HepG2 (cell line): ENCODE measurements around the gene FAM169A. TPM values are rescaled to one million over a fixed set of nuclear protein-coding genes. Genes with fewer than 3 reads are reported as not detected.

Experiments
- ATAC-seq: fragments of 200-7000 bp; cut with Tn5 transposase; 3 replicates; pipeline ENCODE4 v1.9.1; 2020; ENCODE audit warnings: mild to moderate bottlenecking, moderate library complexity
- BruUV-seq: library from RNA; stranded (reverse); fragments of 400-500 nt; replicated peaks from 2 replicates; lab custom pipeline; 2021; lab: Mats Ljungman, UMichigan
- CTCF ChIA-PET: fragments of 300-600 bp; formaldehyde crosslinking; extraction: SDS; loops from one replicate; lab custom pipeline; 2021; ENCODE audit warnings: low total read pairs, inconsistent platforms, low intra/inter-chr PET ratio; lab: Yijun Ruan, JAX
- POLR2A ChIA-PET: fragments of 350-600 bp; sonication (Branson Sonifier 250); formaldehyde crosslinking; loops from one replicate; lab custom pipeline; 2020; ENCODE audit warnings: antibody characterized with exemption, inconsistent platforms; lab: Yijun Ruan, JAX
- DNase-seq: peaks from one replicate; pipeline ENCODE4 v3.0.0-alpha.2; 2015; ENCODE audit warnings: low spot score
- FAIRE-seq: peaks from 3 replicates; lab custom pipeline; 2011; peaks lifted over from hg19 to GRCh38; lab: Jason Lieb, UNC
- H2AFZ ChIP-seq: one replicate; pipeline ENCODE4 v1.6.1; 2011; ENCODE audit warnings: low read length, inconsistent platforms
- H3K27ac ChIP-seq: fragments of 300-600 bp; 3 replicates; pipeline ENCODE4 v1.8.0; 2011; ENCODE audit warnings: mixed run types, mild to moderate bottlenecking, mixed read lengths, low read length, inconsistent platforms; ENCODE audit not compliant: insufficient read depth; ENCODE audit errors: extremely low read length
- H3K27me3 ChIP-seq, 2 experiments: fragments of 200-600 bp in 1 of 2; 2 replicates in 1 of 2; 3 replicates in 1 of 2; pipeline versions ENCODE4 v1.6.0 to v1.8.0; 2011; ENCODE audit warnings: low read length in 2 of 2, mild to moderate bottlenecking in 2 of 2, moderate library complexity in 2 of 2, inconsistent platforms in 1 of 2; ENCODE audit not compliant: insufficient read depth in 2 of 2, control insufficient read depth in 1 of 2
- H3K36me3 ChIP-seq, 2 experiments: fragments of 200-600 bp in 1 of 2; replicated peaks in 1 of 2; 2 replicates in 1 of 2; 3 replicates in 1 of 2; pipeline versions ENCODE4 v1.5.1 to v1.8.0; 2011; ENCODE audit warnings: low read length in 2 of 2, inconsistent platforms in 1 of 2; ENCODE audit not compliant: insufficient read depth in 2 of 2, control insufficient read depth in 1 of 2
- H3K4me1 ChIP-seq: 2 replicates; pipeline ENCODE4 v1.5.1; 2012; ENCODE audit warnings: low read length, inconsistent platforms; ENCODE audit not compliant: insufficient read depth
- H3K4me2 ChIP-seq: 2 replicates; pipeline ENCODE4 v1.6.0; 2011; ENCODE audit warnings: low read depth, low read length, inconsistent platforms
- H3K4me3 ChIP-seq, 3 experiments: fragments of 200-600 bp in 1 of 3; sonication (generic), shearing (Covaris generic) in 1 of 3; replicated peaks in 1 of 3; 2 replicates each; pipeline ENCODE4 v1.5.1; 2011 to 2016; ENCODE audit warnings: low read length in 3 of 3, inconsistent platforms in 2 of 3, low read depth in 2 of 3, mild to moderate bottlenecking in 2 of 3, control low read depth in 1 of 3, mixed read lengths in 1 of 3; ENCODE audit not compliant: insufficient read depth in 1 of 3
- H3K79me2 ChIP-seq: one replicate; pipeline ENCODE4 v1.6.1; 2011; ENCODE audit warnings: low read length, inconsistent platforms; ENCODE audit not compliant: insufficient read depth
- H3K9ac ChIP-seq: 2 replicates; pipeline ENCODE4 v1.6.0; 2011; ENCODE audit warnings: mild to moderate bottlenecking, low read depth, low read length, inconsistent platforms; ENCODE audit not compliant: insufficient read depth
- H3K9me3 ChIP-seq: 2 replicates; pipeline ENCODE4 v1.5.1; 2012; ENCODE audit warnings: mild to moderate bottlenecking, low read length
- H4K20me1 ChIP-seq: 2 replicates; pipeline ENCODE4 v1.6.0; 2011; ENCODE audit warnings: inconsistent platforms, mild to moderate bottlenecking, low read length, moderate library complexity; ENCODE audit not compliant: insufficient read depth
- AGO2 ChIP-seq: fragments of 200-400 bp; formaldehyde crosslinking; optimal IDR thresholded peaks from 2 replicates; pipeline ENCODE3; 2017; ENCODE audit warnings: mild to moderate bottlenecking, low read depth, low read length, moderate library complexity
- MTF1 ChIP-seq: sonication (generic); formaldehyde crosslinking; IDR thresholded peaks from 2 replicates; pipeline ENCODE4 v1.5.0; 2020; ENCODE audit warnings: missing genetic modification reagents
- MZF1 ChIP-seq: sonication (generic); formaldehyde crosslinking; IDR thresholded peaks from 2 replicates; pipeline ENCODE4 v1.8.1; 2023; ENCODE audit warnings: mild to moderate bottlenecking, missing genetic modification reagents, borderline replicate concordance
- PHF5A ChIP-seq: IDR thresholded peaks from one replicate; pipeline ENCODE4 v1.6.1; 2018; ENCODE audit warnings: low read depth, missing genetic modification reagents; ENCODE audit not compliant: unreplicated experiment
- YEATS2 ChIP-seq: sonication (generic); formaldehyde crosslinking; IDR thresholded peaks from 2 replicates; pipeline ENCODE4 v1.4.0; 2020; ENCODE audit warnings: missing genetic modification reagents, borderline replicate concordance
- ZBTB21 ChIP-seq: sonication (generic); formaldehyde crosslinking; IDR thresholded peaks from 2 replicates; pipeline ENCODE4 v1.4.0; 2020; ENCODE audit warnings: missing genetic modification reagents
- ZBTB38 ChIP-seq: sonication (generic); formaldehyde crosslinking; IDR thresholded peaks from 2 replicates; pipeline ENCODE4 v1.5.1; 2020; ENCODE audit warnings: mild to moderate bottlenecking, missing genetic modification reagents
- ZNF101 ChIP-seq: sonication (generic); formaldehyde crosslinking; IDR thresholded peaks from 2 replicates; pipeline ENCODE4 v1.4.0; 2020; ENCODE audit warnings: mild to moderate bottlenecking, low read depth, missing genetic modification reagents, borderline replicate concordance
- ZNF230 ChIP-seq: sonication (generic); formaldehyde crosslinking; IDR thresholded peaks from 2 replicates; pipeline ENCODE4 v1.4.0; 2020; ENCODE audit warnings: mild to moderate bottlenecking, missing genetic modification reagents
- ZNF296 ChIP-seq: sonication (generic); formaldehyde crosslinking; conservative IDR thresholded peaks from 2 replicates; pipeline ENCODE4 v1.5.0; 2020; ENCODE audit warnings: mild to moderate bottlenecking, missing genetic modification reagents
- ZNF3 ChIP-seq: IDR thresholded peaks from 2 replicates; pipeline ENCODE4 v1.7.0; 2017; ENCODE audit warnings: inconsistent platforms
- WGBS: methylation state at CpG from one replicate; pipeline ENCODE4 v1.1.6; 2017; ENCODE audit warnings: low lambda C conversion rate; 5-methylcytosine and 5-hydroxymethylcytosine counted together
- in situ Hi-C: cut with HindIII; loops from 2 replicates; pipeline ENCODE4 v1.10.0; 2017; ENCODE audit warnings: low pct_unique_long_range_greater_than_20kb; ENCODE audit not compliant: extremely low pct_ligation_motif_present
- intact Hi-C: fragments of 100-400 bp; cut with micrococcal nuclease; formaldehyde crosslinking; loops from one replicate; pipeline ENCODE4 v1.10.0; 2022; ENCODE audit not compliant: unreplicated experiment
- polyA plus RNA-seq, 8 experiments: library from polyadenylated mRNA; depleted of rRNA in 3 of 8; stranded (reverse) in 7 of 8; unstranded in 1 of 8; fragments of >200 nt; fragmentation: Illumina TruSeq in 4 of 8; extraction: Trizol in 4 of 8; gene quantifications; 2 replicates each; pipeline versions ENCODE4 v1.2.1 to v1.2.3, GENCODE V29; 2011 to 2016; ENCODE audit warnings: low read depth in 4 of 8, missing spikeins in 1 of 8, mixed read lengths in 1 of 8; ENCODE audit not compliant: insufficient read depth in 1 of 8
- total RNA-seq, 5 experiments: library from RNA; depleted of rRNA; stranded (reverse); fragments of >200 nt; fragmentation: Illumina TruSeq; extraction: Trizol; gene quantifications; 2 replicates each; pipeline ENCODE4 v1.2.3, GENCODE V29; 2016; ENCODE audit warnings: low read depth in 1 of 5
- TF ChIP-seq, protein P1 (sequence below): sonication (generic); formaldehyde crosslinking; IDR thresholded peaks from 2 replicates; pipeline ENCODE4 v1.9.0; 2021; ENCODE audit warnings: missing genetic modification reagents, borderline replicate concordance
- TF ChIP-seq, protein P2 (sequence below): sonication (generic); formaldehyde crosslinking; IDR thresholded peaks from 2 replicates; pipeline ENCODE4 v1.5.1; 2020; ENCODE audit warnings: missing genetic modification reagents, mild to moderate bottlenecking, borderline replicate concordance
- TF ChIP-seq, protein P3 (sequence below): sonication (generic); formaldehyde crosslinking; IDR thresholded peaks from 2 replicates; pipeline ENCODE4 v1.5.1; 2020; ENCODE audit warnings: mild to moderate bottlenecking, missing genetic modification reagents, borderline replicate concordance
- TF ChIP-seq, protein P4 (sequence below): sonication (generic); formaldehyde crosslinking; IDR thresholded peaks from 2 replicates; pipeline ENCODE4 v1.4.0; 2020; ENCODE audit warnings: mild to moderate bottlenecking, missing genetic modification reagents
- TF ChIP-seq, protein P5 (sequence below): sonication (generic); formaldehyde crosslinking; IDR thresholded peaks from 2 replicates; pipeline ENCODE4 v1.8.1; 2023; ENCODE audit warnings: missing genetic modification reagents, mild to moderate bottlenecking, borderline replicate concordance

The FAM169A gene
- total and polyA plus RNA-seq, 2 of the 13 experiments (the other 11 are each of a cell fraction or from before 2014, with no cell fraction given), result 21.1 to 110 TPM

DNA sequence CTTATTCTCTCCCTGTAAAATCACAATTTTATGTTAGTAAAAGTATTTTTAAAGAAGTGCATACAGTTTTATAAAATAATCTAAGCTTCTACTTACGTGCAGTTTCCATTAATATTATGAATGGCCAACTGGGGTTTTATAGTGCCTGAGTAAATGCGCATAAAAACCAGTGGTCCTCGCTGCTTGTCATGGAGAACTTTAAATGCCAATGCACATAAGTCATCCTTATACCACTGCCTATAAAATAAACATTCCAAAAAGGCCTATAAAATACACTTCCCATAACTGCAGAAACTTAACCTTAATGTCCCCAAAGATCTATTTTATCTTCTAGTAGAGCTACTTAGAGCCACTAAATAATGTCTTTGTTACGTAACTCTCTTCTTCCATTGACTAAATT is 127.8 kb downstream of the FAM169A start (continued):
- TF ChIP-seq, protein P1, sequence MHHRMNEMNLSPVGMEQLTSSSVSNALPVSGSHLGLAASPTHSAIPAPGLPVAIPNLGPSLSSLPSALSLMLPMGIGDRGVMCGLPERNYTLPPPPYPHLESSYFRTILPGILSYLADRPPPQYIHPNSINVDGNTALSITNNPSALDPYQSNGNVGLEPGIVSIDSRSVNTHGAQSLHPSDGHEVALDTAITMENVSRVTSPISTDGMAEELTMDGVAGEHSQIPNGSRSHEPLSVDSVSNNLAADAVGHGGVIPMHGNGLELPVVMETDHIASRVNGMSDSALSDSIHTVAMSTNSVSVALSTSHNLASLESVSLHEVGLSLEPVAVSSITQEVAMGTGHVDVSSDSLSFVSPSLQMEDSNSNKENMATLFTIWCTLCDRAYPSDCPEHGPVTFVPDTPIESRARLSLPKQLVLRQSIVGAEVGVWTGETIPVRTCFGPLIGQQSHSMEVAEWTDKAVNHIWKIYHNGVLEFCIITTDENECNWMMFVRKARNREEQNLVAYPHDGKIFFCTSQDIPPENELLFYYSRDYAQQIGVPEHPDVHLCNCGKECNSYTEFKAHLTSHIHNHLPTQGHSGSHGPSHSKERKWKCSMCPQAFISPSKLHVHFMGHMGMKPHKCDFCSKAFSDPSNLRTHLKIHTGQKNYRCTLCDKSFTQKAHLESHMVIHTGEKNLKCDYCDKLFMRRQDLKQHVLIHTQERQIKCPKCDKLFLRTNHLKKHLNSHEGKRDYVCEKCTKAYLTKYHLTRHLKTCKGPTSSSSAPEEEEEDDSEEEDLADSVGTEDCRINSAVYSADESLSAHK (CRISPR knock-in tag), result no peak

DNA sequence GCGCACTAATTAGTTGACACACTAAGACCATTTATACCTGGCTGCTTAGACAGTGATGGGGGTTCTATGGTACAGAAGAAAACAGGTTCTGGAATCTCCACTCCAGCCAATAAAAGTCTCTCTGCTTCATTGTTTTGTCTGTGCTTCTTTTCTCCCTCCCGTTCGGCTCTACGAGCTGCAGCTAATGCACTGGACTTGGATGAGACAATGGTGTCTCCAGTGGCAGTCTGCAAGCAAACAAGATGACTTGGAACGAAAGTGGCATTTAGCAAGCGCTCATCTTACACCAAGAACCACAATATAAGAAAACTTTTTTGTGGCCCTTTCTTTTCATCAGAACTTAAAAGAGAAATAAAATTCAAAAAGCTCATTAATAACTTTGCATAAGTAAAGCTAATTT is 129.4 kb downstream of the FAM169A start:
- ATAC-seq, result no peak
- TF ChIP-seq ZNF101 (no peak), YEATS2 (no peak), MTF1 (CRISPR knock-in tag) (no peak), PHF5A (no peak), ZNF230 (no peak), ZBTB38 (no peak), AGO2 (no peak), ZNF296 (CRISPR knock-in tag) (no peak), MZF1 (CRISPR knock-in tag) (no peak), ZBTB21 (CRISPR knock-in tag) (no peak), ZNF3 (CRISPR knock-in tag) (no peak)
- TF ChIP-seq, protein P2, sequence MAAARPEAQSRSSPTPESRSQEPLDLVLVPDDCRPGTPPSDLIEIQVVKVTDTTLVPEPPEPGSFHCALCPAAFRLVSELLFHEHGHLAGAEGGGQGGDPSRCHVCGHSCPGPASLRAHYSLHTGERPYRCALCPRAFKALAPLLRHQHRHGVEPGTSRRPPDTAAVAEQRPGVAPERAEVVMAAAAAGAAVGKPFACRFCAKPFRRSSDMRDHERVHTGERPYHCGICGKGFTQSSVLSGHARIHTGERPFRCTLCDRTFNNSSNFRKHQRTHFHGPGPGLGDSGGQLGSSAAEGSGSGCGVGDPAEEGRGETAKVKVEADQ (CRISPR knock-in tag), result no peak
- TF ChIP-seq, protein P3, sequence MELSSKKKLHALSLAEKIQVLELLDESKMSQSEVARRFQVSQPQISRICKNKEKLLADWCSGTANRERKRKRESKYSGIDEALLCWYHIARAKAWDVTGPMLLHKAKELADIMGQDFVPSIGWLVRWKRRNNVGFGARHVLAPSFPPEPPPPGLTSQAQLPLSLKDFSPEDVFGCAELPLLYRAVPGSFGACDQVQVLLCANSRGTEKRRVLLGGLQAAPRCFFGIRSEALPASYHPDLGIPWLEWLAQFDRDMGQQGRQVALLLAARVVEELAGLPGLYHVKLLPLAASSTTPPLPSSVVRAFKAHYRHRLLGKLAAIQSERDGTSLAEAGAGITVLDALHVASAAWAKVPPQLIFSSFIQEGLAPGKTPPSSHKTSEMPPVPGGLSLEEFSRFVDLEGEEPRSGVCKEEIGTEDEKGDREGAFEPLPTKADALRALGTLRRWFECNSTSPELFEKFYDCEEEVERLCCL, result no peak
- TF ChIP-seq, protein P4, sequence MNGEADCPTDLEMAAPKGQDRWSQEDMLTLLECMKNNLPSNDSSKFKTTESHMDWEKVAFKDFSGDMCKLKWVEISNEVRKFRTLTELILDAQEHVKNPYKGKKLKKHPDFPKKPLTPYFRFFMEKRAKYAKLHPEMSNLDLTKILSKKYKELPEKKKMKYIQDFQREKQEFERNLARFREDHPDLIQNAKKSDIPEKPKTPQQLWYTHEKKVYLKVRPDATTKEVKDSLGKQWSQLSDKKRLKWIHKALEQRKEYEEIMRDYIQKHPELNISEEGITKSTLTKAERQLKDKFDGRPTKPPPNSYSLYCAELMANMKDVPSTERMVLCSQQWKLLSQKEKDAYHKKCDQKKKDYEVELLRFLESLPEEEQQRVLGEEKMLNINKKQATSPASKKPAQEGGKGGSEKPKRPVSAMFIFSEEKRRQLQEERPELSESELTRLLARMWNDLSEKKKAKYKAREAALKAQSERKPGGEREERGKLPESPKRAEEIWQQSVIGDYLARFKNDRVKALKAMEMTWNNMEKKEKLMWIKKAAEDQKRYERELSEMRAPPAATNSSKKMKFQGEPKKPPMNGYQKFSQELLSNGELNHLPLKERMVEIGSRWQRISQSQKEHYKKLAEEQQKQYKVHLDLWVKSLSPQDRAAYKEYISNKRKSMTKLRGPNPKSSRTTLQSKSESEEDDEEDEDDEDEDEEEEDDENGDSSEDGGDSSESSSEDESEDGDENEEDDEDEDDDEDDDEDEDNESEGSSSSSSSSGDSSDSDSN (CRISPR knock-in tag), result no peak
- TF ChIP-seq, protein P5, sequence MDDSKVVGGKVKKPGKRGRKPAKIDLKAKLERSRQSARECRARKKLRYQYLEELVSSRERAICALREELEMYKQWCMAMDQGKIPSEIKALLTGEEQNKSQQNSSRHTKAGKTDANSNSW (CRISPR knock-in tag), result no peak
- Histone ChIP-seq H2AFZ (no peak overlapping the region), H3K36me3 (peaks cover 8 to 55% of the 10 kb centered on the region in 2 experiments), H3K4me1 (no peaks in the 10 kb centered on the region), H3K4me3 (no peak overlapping the region), H4K20me1 (no peaks in the 10 kb centered on the region), H3K4me2 (no peak overlapping the region), H3K9ac (no peak overlapping the region), H3K27ac (no peak overlapping the region), H3K79me2 (no peaks in the 10 kb centered on the region), H3K27me3 (no peaks in the 10 kb centered on the region), H3K9me3 (no peaks in the 10 kb centered on the region)
- DNase-seq, result no peak
- WGBS, result 98% methylated on average over 6 of the region's 6 CpGs
- no peak for FAIRE-seq
- intact Hi-C loops, result no loop called here
- no TSS peak for BruUV-seq
- ChIA-PET CTCF (no interaction called here), POLR2A (no interaction called here)
- in situ Hi-C loops, result no loop called here
